CD14-positive monocyte (primary cell): ENCODE data around the gene NPR1. TPM values are rescaled to one million over a fixed set of nuclear protein-coding genes. Genes with fewer than 3 reads are reported as not detected.
"Not testable (repeated sequence)": the region's sequence is repeated elsewhere in the genome, so short reads cannot be mapped to it uniquely, and the experiment has no call there.

Experiments
- DNase-seq, 3 donors: peaks; one replicate each; pipeline ENCODE4 v3.0.0-alpha.2; 2011 to 2022
- H2AFZ ChIP-seq: 2 replicates; pipeline ENCODE4 v1.6.0; 2012; ENCODE audit warnings: mild to moderate bottlenecking, low read depth, low read length, inconsistent platforms; ENCODE audit not compliant: insufficient read depth, poor library complexity, severe bottlenecking
- H3K27ac ChIP-seq, 2 donors: 1 replicate in 1 of 2; 2 replicates in 1 of 2; pipeline ENCODE4 v1.5.1; 2012 to 2013; ENCODE audit warnings: low read length in 2 of 2, control low read depth in 1 of 2, inconsistent platforms in 1 of 2, low read depth in 1 of 2, mild to moderate bottlenecking in 1 of 2
- H3K27me3 ChIP-seq, 2 donors: one replicate each; pipeline versions ENCODE4 v1.6.0 to v1.6.1; 2011 to 2013; ENCODE audit warnings: low read length in 2 of 2; ENCODE audit not compliant: control insufficient read depth in 2 of 2, insufficient read depth in 2 of 2
- H3K36me3 ChIP-seq, 2 donors: replicated peaks in 1 of 2; 1 replicate in 1 of 2; 2 replicates in 1 of 2; pipeline versions ENCODE4 v1.5.1 to v1.6.1; 2012 to 2013; ENCODE audit warnings: low read length in 2 of 2, control low read depth in 1 of 2, inconsistent platforms in 1 of 2, mild to moderate bottlenecking in 1 of 2; ENCODE audit not compliant: insufficient read depth in 2 of 2, control insufficient read depth in 1 of 2
- H3K4me1 ChIP-seq, 2 donors: 1 replicate in 1 of 2; 2 replicates in 1 of 2; pipeline versions ENCODE4 v1.5.1 to v1.6.1; 2012 to 2013; ENCODE audit warnings: low read length in 2 of 2, control low read depth in 1 of 2, inconsistent platforms in 1 of 2, mild to moderate bottlenecking in 1 of 2, moderate library complexity in 1 of 2; ENCODE audit not compliant: insufficient read depth in 2 of 2, control insufficient read depth in 1 of 2
- H3K4me2 ChIP-seq: replicated peaks from 2 replicates; pipeline ENCODE3; 2012; ENCODE audit warnings: low read length, moderate library complexity, mild to moderate bottlenecking; ENCODE audit not compliant: poor library complexity, severe bottlenecking; ENCODE audit errors: extremely low read depth
- H3K4me3 ChIP-seq, 3 experiments: fragments of 200-600 bp in 1 of 3; sonication (generic) in 1 of 3; replicated peaks in 1 of 3; 1 replicate in 2 of 3; 2 replicates in 1 of 3; pipeline ENCODE4 v1.5.1; 2011 to 2013; ENCODE audit warnings: low read length in 3 of 3, mild to moderate bottlenecking in 3 of 3, control low read depth in 2 of 3, low read depth in 2 of 3, inconsistent platforms in 1 of 3, moderate library complexity in 1 of 3
- H3K79me2 ChIP-seq: 2 replicates; pipeline ENCODE4 v1.6.0; 2012; ENCODE audit warnings: mild to moderate bottlenecking, control low read depth, inconsistent platforms, low read length, moderate library complexity; ENCODE audit not compliant: insufficient read depth
- H3K9ac ChIP-seq: 2 replicates; pipeline ENCODE4 v1.6.0; 2017; ENCODE audit warnings: low read length, mild to moderate bottlenecking; ENCODE audit not compliant: insufficient read depth, poor library complexity, severe bottlenecking
- H3K9me3 ChIP-seq, 2 donors: replicated peaks in 1 of 2; 1 replicate in 1 of 2; 2 replicates in 1 of 2; pipeline versions ENCODE4 v1.5.1 to v1.6.1; 2012 to 2013; ENCODE audit warnings: low read length in 2 of 2, control low read depth in 1 of 2; ENCODE audit not compliant: control insufficient read depth in 1 of 2, insufficient read depth in 1 of 2
- H4K20me1 ChIP-seq: 2 replicates; pipeline ENCODE4 v1.6.0; 2012; ENCODE audit warnings: mild to moderate bottlenecking, low read length, control low read depth, moderate library complexity; ENCODE audit not compliant: insufficient read depth
- H3K27ac Mint-ChIP-seq, 7 donors: one replicate each; pipeline ENCODE4 v1.8.0; 2020; ENCODE audit warnings: mild to moderate bottlenecking in 7 of 7, mixed read lengths in 7 of 7, moderate library complexity in 6 of 7, inconsistent platforms in 2 of 7
- H3K27me3 Mint-ChIP-seq, 3 donors: one replicate each; pipeline ENCODE4 v1.8.0; 2021 to 2022; ENCODE audit warnings: low read depth in 3 of 3, mild to moderate bottlenecking in 3 of 3, mixed read lengths in 3 of 3, moderate library complexity in 3 of 3, inconsistent platforms in 1 of 3
- H3K36me3 Mint-ChIP-seq, 2 donors: one replicate each; pipeline ENCODE4 v1.8.0; 2020; ENCODE audit warnings: mixed read lengths in 2 of 2, inconsistent platforms in 1 of 2, mild to moderate bottlenecking in 1 of 2
- H3K4me1 Mint-ChIP-seq: one replicate; pipeline ENCODE4 v1.8.0; 2020; ENCODE audit warnings: mild to moderate bottlenecking, mixed read lengths
- H3K4me3 Mint-ChIP-seq, 2 donors: one replicate each; pipeline ENCODE4 v1.8.0; 2020; ENCODE audit warnings: mild to moderate bottlenecking in 2 of 2, mixed read lengths in 2 of 2, moderate library complexity in 1 of 2
- H3K9me3 Mint-ChIP-seq, 7 donors: one replicate each; pipeline ENCODE4 v1.8.0; 2020 to 2022; ENCODE audit warnings: mixed read lengths in 7 of 7, mild to moderate bottlenecking in 6 of 7, moderate library complexity in 6 of 7, inconsistent platforms in 2 of 7
- CTCF ChIP-seq: fragments of 200-600 bp; IDR thresholded peaks from one replicate; pipeline ENCODE4 v1.8.0; 2022; ENCODE audit warnings: antibody characterized with exemption, mild to moderate bottlenecking
- WGBS: methylation state at CpG from one replicate; pipeline ENCODE4 v1.1.5; 2013; ENCODE audit warnings: missing lambda C conversion rate; ENCODE audit not compliant: insufficient coverage; 5-methylcytosine and 5-hydroxymethylcytosine counted together
- intact Hi-C, 2 donors: fragments of 100-400 bp; cut with micrococcal nuclease; formaldehyde crosslinking; loops; one replicate each; pipeline versions ENCODE4 v1.15.0 to v1.15.1; 2023
- polyA plus RNA-seq, 3 donors: library from polyadenylated mRNA; depleted of rRNA in 1 of 3; unstranded in 2 of 3; stranded (reverse) in 1 of 3; fragments of 300-500 nt in 2 of 3; fragments of >200 nt in 1 of 3; fragmentation: Illumina TruSeq in 2 of 3; gene quantifications; 1 replicate in 2 of 3; 2 replicates in 1 of 3; pipeline ENCODE4 v1.2.3, GENCODE V29; 2012 to 2021

Gene NPR1
- polyA plus RNA-seq, 3 donors: not detected

GRCh38 chr1:153639280-153639679, 39.2 kb upstream of the NPR1 start:
- H3K36me3 Mint-ChIP-seq: peaks cover 74 to 87% of the 10 kb centered on the region in 2 donors
- H3K36me3 ChIP-seq: peaks cover 83 to 86% of the 10 kb centered on the region in 2 donors
- TF ChIP-seq CTCF: no peak
- H3K4me3 Mint-ChIP-seq: no peak overlapping the region
- H3K9me3 Mint-ChIP-seq: no peaks in the 10 kb centered on the region
- peaks cover 92% of the 10 kb centered on the region for H4K20me1 ChIP-seq
- no peak overlapping the region for H3K27ac Mint-ChIP-seq
- WGBS: no CpG with 5 or more reads among the region's 3 CpGs
- no peak overlapping the region for H3K4me2 ChIP-seq
- peaks cover 99% of the 10 kb centered on the region for H3K79me2 ChIP-seq
- H2AFZ ChIP-seq: no peak overlapping the region
- H3K27ac ChIP-seq: no peak overlapping the region
- peaks cover 16% of the 10 kb centered on the region for H3K4me1 Mint-ChIP-seq
- intact Hi-C loops: no loop called here
- no peak for DNase-seq
- no peak overlapping the region for H3K9ac ChIP-seq
- H3K27me3 Mint-ChIP-seq: peaks cover 0 to 2% (median 0%) of the 10 kb centered on the region in 3 donors
- H3K4me3 ChIP-seq: no peak overlapping the region
- peaks cover 8 to 14% of the 10 kb centered on the region in 2 donors for H3K4me1 ChIP-seq
- H3K27me3 ChIP-seq: no peaks in the 10 kb centered on the region
- H3K9me3 ChIP-seq: no peaks in the 10 kb centered on the region

- H3K4me3 Mint-ChIP-seq, H3K4me2 ChIP-seq, H3K27me3 ChIP-seq, H3K9ac ChIP-seq, H3K9me3 ChIP-seq, H3K27me3 Mint-ChIP-seq, H3K27ac ChIP-seq, H3K9me3 Mint-ChIP-seq, H3K4me3 ChIP-seq, intact Hi-C loops, H2AFZ ChIP-seq, DNase-seq: not testable (repeated sequence)
- Histone ChIP-seq H3K36me3 (peaks cover 92 to 95% of the 10 kb centered on the region in 2 donors), H3K79me2 (peaks cover 99% of the 10 kb centered on the region), H4K20me1 (peaks cover 92% of the 10 kb centered on the region), H3K4me1 (peaks cover 2 to 14% of the 10 kb centered on the region in 2 donors)
- H3K27ac Mint-ChIP-seq: peak overlapping the region in 1 of 7 donors; percentile 66
- peaks cover 17% of the 10 kb centered on the region for H3K4me1 Mint-ChIP-seq
- H3K36me3 Mint-ChIP-seq: peaks cover 82 to 97% of the 10 kb centered on the region in 2 donors
- 100% methylated on average over 2 of the region's 5 CpGs for WGBS
These were observed 38.3 kb upstream of the NPR1 start for GRCh38 chr1:153640213-153640612.
